GM12878 (cell line): ENCODE results near the gene CDON.

Source experiments
- CBFB ChIP-seq: IDR thresholded peaks from 2 replicates; pipeline ENCODE4 v1.6.1; 2016; ENCODE audit warnings: antibody characterized with exemption, low read depth
- CHD2 ChIP-seq: IDR thresholded peaks from 2 replicates; pipeline ENCODE4 v1.6.1; 2011; ENCODE audit warnings: low read depth, low read length, improper control_type of control experiment, borderline replicate concordance
- CTCF ChIP-seq, 3 experiments: IDR thresholded peaks in 2 of 3; conservative IDR thresholded peaks in 1 of 3; 2 replicates each; pipeline ENCODE4 v1.5.1; 2011; ENCODE audit warnings: low read depth in 3 of 3, low read length in 3 of 3, mild to moderate bottlenecking in 3 of 3, control low read depth in 2 of 3, moderate library complexity in 2 of 3, inconsistent platforms in 1 of 3, mixed read lengths in 1 of 3; ENCODE audit not compliant: control insufficient read depth in 2 of 3, insufficient read depth in 1 of 3; ENCODE audit errors: extremely low read depth in 1 of 3
- EGR1 ChIP-seq, 2 experiments: IDR thresholded peaks; 1 replicate in 1 of 2; 2 replicates in 1 of 2; pipeline ENCODE4 v1.6.1; 2011 to 2012; ENCODE audit warnings: low read depth in 2 of 2, low read length in 2 of 2, borderline replicate concordance in 1 of 2, mild to moderate bottlenecking in 1 of 2, moderate library complexity in 1 of 2
- ESRRA ChIP-seq: IDR thresholded peaks from 2 replicates; pipeline ENCODE4 v1.6.1; 2012; ENCODE audit warnings: mild to moderate bottlenecking, low read length, improper control_type of control experiment
- LARP7 ChIP-seq: fragments of 450-650 bp; IDR thresholded peaks from 2 replicates; pipeline ENCODE4 v1.6.1; 2017; ENCODE audit warnings: mild to moderate bottlenecking
- MAX ChIP-seq: IDR thresholded peaks from 2 replicates; pipeline ENCODE4 v1.6.1; 2012; ENCODE audit warnings: low read depth, low read length, improper control_type of control experiment
- POLR2AphosphoS5 ChIP-seq: IDR thresholded peaks from 2 replicates; pipeline ENCODE4 v1.6.1; 2011; ENCODE audit warnings: mild to moderate bottlenecking, low read length, inconsistent platforms
- RAD21 ChIP-seq: IDR thresholded peaks from 2 replicates; pipeline ENCODE4 v1.6.1; 2011; ENCODE audit warnings: mild to moderate bottlenecking, low read depth, low read length, moderate library complexity; ENCODE audit not compliant: insufficient read depth
- RAD51 ChIP-seq: fragments of 450-650 bp; IDR thresholded peaks from 2 replicates; pipeline ENCODE4 v1.6.1; 2016; ENCODE audit warnings: moderate library complexity, mild to moderate bottlenecking, inconsistent platforms
- SMAD1 ChIP-seq: fragments of 450-650 bp; IDR thresholded peaks from 2 replicates; pipeline ENCODE4 v1.6.1; 2018; ENCODE audit warnings: mild to moderate bottlenecking, low read depth; ENCODE audit not compliant: partially characterized antibody

- no peak for TF ChIP-seq CBFB
- TF ChIP-seq MAX = no peak
- TF ChIP-seq CTCF (IDR thresholded peaks at IDR 0.05 in 2 of 3, conservative IDR thresholded peaks at IDR 0.05 in 1 of 3; ENCODE audit: control insufficient read depth in 2 of 3, extremely low read depth in 1 of 3, insufficient read depth in 1 of 3, low read depth in 3 of 3, low read length in 3 of 3) = no peak
- no peak for TF ChIP-seq RAD21
- no peak for TF ChIP-seq SMAD1
- no peak for TF ChIP-seq CHD2
- no peak for TF ChIP-seq LARP7
- TF ChIP-seq ESRRA = no peak
- no peak for TF ChIP-seq EGR1 (IDR thresholded peaks at IDR 0.05; ENCODE audit: borderline replicate concordance in 1 of 2, low read depth in 2 of 2, low read length in 2 of 2)
- no peak for TF ChIP-seq POLR2AphosphoS5
- no peak for TF ChIP-seq RAD51
These were observed 95.2 kb downstream of the CDON start for GRCh38 chr11:125967515-125967914.
